Skin of body (tissue), 2 donors: ENCODE results near the gene ACBD6. TPM values are rescaled to one million over a fixed set of nuclear protein-coding genes. Genes with fewer than 3 reads are reported as not detected.

Source experiments
- DNase-seq: peaks from one replicate; lab custom pipeline; 2025; lab: John Stamatoyannopoulos, UW
- total RNA-seq: library from RNA; depleted of rRNA; stranded (reverse); fragments of >200 nt; gene quantifications from one replicate; pipeline ENCODE4 v1.2.3, GENCODE V29; 2014

The ACBD6 gene
- total RNA-seq, 1 donor from 2014 or later, result 32.6 TPM

DNA sequence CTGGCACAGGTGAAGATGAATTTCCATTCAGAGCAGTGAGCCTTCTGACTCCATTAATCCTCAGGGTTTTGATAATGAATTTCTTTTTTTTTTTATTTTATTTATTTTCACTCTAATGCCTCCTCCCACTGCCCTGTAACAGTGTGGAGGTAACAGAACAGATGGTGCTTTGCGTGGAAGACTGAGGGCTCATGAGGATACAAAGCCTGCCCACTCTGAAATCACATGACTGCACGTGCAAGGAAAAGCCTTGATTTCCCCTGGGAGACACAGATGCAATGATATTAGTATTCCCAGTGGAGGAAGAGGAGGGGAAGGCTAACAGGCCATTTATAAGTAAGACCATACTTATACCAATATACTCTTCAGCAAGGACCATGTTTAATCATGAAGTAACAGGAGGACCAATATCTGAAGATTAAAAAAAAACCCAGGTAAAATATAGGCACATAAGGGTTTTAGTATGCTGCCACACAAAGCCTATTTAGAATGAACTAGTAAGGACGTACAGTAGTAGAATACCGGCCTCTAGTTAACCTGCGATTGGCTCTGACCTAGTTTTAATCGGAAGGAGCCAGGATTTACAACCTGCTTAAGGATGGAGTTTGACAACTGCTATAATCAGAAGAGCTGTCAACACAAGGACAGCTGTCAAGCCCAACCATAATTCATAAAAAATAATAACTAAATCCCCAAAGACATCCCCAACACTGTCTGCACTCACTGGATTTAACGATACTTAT is 202.7 kb downstream of the ACBD6 start:
- no peak for DNase-seq

DNA sequence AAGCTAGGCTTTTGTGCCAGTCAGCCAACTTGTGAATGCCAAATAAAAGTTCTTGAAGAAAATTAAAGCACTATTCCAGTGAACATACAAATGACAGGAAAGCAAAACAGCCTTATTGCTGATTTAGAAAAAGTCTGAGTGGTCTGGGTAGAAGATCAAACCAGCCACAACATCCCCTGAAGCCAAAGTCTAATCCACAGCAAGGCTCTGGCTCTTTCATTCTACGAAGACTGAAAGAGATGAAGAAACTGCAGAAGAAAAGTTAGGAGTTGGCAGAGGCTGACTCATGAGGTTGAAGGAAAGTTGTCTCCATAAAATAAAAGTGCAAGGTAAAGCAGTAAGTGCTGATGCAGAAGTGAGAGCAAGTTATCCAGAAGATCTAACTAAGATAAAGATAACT is 206.4 kb downstream of the ACBD6 start:
- no peak for DNase-seq

DNA sequence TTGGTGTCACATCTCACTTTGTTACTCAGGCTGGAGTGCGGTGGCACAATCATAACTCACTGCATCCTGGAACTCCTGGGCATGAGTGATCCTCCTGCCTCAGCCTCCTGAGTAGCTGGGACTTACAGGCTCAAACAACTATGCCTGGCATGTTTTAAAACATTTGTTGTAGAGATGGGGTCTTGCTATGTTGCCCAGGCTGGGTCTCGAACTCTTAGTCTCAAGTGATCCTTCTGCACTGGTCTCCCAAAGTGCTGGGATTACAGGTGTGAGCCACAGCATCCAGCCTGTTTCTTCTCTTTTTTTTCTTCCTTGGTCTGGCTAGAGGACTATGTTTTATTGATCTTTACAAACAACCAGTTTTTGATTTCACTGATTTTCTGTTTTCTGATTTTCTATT is 207.7 kb downstream of the ACBD6 start:
- no peak for DNase-seq

DNA sequence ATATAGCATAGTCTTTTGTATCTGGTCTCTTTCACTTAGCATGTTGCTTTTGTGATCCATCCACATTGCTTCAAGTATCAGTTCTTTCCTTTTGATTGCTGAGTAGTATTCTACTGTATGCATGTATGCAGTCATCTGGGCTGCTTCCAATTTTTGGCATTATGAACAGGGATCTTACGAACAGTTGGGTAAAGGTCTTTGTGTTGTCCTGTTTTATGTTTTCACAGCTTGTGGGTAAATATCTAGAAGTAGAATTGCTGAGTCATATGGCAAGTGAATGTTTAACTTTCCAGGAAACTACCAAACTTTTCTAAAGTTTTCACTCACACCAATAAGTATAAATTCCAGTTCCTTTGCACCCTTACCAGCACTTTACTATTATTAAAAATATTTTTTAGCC is 211.4 kb downstream of the ACBD6 start:
- no peak for DNase-seq

DNA sequence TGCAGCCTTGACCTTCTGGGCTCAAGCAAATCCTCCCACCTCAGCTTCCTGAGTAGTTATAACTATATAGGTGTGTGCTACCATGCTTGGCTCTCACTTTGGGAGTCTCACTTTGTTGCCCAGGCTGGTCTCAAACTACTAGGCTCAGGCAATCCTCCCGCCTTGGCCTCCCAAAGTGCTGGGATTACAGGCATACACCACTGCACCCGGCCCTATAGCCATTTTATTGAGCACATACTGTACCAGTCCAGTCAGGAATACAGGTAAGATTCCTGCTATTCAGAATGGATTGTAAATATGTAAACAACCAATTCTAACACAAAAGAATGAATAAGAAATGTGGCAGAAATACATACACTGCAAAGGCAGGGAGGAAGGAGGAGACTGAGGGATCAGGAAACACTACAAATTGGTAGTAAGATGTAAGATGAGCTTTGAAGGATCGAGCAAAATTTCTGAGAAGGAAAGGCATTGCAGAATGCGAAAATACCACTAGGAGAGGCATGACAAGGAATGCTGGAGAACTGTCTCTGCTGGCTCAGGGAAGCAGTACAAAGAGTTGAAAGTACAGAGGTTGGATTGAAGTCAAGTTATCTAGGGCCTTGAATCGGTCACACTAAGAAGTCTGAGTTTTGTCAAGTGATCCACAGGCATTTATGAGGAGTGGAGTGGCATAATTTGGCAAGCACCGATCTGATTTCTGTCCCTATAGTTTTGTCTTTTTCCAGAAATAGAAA is 211.9 kb downstream of the ACBD6 start:
- no peak for DNase-seq

DNA sequence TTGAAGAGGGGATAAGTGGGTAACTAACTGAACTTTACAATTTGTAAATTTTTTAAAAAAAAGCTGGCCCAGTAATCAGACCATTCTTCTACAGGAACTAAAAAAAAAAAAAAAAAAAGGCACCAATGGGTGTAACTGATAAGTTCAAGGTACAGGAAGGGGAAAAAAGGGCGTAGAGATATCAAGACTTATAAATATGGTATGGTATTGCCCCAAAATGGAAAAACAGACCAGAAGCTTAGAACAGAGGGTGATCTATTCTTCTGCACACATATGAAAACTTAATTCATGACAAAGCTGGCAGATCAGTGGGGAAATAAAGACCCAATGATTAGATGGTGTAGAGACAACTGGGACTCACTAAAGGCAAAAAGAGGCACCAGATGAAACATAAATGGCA is 213.4 kb downstream of the ACBD6 start:
- no peak for DNase-seq

DNA sequence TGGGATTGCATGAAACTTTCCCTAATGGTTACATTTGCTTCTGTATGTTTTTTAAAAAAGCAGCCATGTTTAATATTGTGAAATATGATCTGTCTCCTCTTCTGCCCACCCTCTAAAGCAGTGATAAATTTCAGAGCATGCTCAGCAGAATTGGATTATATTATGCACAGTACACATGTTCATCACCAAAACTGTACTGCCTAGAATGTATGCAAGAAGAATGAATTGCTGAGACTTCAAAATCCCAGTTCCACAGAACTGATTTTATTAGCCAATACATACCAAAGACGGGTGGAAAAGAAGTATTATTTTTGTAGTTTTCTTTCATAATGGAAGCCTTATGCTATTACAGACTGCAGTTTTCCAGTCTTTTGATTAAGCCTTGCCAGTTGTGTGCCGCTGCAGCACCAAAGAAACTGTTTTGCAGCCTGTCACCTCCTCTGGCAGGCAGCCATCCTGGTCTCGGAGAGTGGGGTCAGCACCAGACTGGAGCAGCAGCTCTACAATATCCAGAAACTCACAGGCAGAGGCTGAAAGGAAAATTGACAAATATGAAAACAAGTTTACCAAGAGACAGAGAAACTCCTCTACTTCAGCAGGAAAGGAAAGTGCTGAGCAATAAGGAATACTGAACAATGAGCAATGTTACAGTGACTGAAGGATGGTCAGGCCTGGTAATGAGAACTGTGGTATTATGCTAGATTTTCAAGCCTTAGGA is 214.2 kb downstream of the ACBD6 start:
- no peak for DNase-seq

DNA sequence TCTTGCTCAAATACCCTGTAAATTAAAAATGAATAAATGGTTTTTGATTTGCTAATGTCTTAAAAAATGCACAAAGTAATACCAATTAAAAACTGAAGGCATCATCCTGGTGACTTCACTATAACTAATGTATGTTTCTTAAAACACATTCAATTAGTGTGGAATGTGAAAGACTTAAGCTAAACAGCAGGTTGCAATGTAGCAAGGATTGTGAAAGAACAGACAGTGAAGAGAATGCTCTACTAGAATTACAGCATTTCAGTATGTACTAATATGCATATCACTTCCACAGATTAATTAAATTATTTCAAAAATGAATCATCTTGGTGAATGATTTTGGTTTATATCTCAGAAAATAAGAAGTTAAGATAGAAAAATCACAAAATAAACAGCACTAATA is 216.0 kb downstream of the ACBD6 start:
- no peak for DNase-seq

DNA sequence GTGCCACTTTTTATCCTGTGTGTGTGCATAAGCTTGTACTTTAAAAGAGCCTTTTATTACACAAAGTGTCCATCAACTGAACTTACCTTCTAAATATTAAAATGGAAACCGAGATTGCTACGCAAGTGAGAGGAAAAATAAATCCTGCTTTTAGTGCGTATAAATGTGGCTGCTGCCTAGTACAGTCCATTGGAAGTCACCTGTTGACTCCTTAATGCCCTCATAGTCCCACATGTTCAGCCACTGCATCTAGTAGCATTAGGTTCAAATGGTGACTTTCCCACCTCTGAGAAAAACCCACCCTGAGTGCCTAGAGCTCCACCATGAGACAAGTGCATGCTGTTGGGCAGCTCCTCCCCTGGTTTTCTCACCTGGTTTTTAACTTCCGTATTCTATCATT is 219.3 kb downstream of the ACBD6 start:
- no peak for DNase-seq

DNA sequence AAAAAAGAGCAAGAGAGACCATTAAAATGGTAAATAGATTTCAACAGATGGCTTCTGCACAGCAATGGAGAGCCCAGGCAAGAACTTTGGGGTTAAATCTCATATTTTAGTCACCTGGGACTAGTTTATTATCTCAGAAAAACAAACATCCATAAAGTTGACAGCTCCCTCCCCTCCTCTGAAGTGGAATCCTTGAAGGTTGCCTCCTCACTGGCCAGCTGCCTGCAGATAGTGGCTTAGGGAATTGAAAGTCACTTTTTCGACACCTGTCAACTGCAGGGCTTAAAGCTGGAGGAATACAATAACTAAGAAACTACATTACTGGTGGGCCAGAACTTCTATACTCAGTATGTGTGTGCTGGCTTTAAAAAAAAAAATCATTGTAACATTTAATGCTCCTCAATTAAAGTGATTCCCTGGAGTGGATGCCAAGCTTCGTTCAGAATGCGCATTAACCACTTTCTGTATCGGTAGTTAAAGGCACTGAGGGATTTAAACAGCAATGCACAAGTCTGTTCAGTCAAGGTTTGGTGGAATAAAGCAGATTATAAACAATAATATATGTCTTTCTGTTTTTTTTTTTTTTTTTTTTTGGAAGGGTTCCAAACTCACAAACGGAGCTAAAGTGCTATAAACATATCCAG is 219.9 kb downstream of the ACBD6 start:
- DNase-seq, result no peak

DNA sequence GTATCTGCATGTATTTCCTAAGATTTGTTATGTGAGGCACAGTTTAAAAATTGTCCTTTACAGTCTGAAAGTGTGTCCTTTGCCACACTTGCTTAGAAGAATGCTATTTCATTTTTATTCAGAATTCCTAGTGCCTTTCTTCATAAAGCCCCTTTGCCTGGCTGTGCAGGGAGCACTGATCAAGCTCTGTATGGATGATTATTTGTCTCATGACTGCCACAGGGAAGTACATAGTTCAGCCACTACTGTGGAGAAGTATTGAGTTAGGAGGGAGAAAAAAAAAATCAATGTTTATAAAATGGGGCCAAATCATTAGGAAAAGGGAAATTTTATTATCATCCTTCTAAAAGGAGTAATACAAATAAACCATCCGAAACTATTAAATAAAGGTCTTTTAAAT is 220.9 kb downstream of the ACBD6 start:
- DNase-seq, result no peak

DNA sequence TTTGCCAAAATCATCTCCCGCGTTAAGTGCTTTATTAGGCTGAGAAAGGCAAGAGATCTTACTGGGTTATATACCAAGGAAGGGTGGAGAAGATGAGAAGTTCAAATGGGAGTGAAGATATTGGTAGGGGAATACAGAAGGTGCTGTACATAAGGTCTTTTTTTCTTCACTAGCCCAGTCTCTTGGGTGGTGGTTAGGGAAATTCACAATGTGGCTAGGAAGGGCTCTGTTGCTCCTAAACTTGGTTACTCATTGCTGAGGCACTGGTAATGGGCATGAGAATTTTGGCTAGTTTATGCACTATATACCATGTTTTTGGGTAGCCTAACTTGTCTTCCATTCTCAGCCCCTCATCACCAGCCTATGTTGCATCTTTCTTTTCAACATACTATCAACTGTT is 221.8 kb downstream of the ACBD6 start:
- no peak for DNase-seq

DNA sequence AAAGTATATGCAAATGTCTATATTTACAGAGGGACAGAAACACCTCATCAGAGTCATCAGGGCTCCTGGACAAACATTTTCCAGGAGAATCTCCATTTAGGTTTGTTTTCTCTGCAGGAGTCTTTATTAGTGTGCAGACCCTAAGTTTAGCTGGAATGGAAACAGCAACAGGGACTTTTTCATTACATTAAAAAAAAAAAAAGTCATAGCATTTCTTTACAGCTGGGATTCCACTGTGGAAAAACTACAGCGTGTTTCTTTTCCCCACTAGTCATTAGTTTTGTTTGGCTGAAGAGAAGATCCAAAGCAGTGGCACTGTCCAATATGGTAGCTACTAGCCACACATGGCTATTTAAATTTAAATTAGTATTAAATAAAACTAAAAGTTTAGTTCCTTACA is 222.7 kb downstream of the ACBD6 start:
- no peak for DNase-seq

DNA sequence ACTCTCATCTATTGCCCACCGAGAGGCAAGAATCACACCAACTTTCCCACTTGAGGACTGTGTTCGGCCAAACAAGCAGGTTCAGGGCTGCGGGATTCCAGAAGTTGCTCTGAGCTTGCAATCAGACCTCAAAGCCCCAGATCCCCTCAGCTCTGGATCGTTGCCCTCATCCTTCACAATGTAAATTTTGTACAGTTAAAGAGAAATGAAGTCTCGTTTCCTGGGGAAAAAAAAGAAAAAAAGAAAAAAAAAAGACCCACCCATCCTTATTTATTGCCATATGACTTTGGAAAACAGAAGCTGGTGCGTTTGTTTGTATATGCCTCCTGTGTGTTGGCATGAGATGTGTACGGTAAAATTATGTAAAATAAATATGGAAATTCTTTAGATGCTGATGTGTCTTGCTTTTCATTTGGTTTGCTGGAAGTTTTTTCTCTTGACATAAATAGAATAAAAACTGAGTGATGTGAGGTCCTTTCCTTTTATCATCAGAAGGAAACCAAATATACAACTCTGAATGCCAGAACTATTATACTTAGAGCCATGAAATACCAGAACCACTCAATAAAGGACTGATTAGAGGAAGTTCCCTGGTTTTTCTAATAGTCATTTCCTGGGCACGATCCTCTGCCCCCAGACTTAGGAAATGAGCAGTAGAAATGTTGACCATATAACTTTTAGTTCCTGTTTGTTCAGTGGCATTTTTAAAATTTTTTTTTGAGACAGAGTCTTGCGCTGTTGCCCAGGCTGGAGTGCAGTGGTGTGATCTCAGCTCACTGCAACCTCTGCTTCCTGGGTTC is 223.6 kb downstream of the ACBD6 start:
- DNase-seq, result no peak

DNA sequence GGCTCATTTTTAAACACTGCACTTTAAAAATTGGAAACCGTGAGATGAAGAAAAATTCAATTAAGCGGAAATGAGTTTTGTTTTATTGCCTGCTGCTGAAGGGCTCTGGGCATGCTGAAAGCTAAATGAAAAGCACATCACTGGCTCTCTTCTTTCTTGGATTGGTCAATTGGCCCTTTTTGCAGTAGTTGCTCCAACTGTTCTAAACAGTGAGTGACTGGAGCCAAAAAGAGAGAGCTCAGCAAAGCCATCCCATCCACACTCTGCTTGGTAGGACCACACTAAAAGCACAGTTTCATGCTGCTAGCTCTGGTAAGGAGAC is 224.2 kb downstream of the ACBD6 start:
- DNase-seq, result no peak

DNA sequence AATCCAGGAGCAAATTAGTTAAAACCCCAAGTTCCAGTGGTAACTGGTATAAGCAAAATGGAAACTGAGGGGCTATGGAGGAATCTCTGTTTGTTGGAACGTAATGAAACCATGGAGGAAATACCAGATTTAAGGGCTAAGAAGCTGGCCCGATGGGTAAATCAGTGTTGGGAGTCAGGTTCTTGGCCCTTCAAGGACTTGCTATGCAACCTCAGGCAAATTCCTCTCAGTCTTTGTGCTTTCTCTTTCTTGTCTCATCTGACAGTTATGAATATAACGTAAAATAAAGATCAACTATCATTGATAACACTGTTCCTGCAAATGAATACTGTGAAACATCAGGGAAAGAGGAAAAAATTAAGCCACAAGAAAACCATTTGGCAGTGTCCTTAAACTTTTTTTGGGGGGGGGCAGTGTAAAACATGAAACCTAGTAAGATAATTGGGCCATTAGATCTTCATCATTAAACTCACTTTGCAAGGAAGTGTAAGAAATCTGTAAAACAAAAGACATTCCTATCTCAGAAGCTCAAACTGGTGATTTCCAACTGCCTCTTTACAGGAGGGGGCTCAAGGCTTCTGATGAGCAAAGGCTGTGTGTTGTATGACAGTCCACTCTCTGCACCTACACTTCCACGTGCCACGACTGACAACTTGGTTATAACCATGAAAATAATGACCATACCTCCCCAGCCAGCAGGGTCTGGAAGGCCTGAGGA is 224.7 kb downstream of the ACBD6 start:
- DNase-seq, result no peak

DNA sequence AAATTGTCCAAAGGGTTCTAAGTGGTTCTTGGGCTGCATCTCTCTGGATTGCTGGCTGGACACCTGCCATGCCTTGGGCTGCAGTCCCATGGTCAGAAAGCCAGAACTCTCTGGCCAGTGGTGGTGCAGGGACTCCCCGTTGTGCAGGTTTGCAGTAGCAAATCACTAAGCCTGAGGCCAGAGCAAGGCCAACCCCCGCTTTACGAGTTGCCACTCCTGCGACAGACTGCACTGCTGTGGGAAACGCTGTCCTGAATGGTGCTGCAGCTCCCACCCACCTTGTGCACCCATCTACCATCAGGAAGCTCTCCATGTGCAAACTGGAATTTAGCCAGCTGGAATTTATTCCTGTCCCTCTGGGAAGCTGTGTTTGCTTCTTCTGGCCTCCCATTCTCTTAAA is 226.7 kb downstream of the ACBD6 start:
- DNase-seq, result no peak

DNA sequence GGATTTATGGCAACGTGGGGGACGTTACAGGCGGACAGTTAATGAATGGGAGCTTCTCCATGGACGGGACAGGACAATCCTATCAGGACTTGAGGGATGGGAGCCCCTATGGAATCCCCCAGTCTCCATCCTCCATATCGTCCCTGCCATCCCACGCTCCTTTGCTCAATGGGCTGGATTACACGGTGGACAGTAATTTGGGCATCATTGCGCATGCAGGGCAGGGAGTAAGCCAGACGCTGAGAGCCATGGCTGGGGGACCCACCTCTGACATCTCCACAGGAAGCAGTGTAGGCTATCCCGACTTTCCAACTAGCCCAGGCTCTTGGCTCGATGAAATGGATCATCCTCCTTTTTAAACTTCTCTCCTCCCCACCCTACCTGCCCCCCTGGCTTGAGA is 228.2 kb downstream of the ACBD6 start:
- DNase-seq, result no peak

DNA sequence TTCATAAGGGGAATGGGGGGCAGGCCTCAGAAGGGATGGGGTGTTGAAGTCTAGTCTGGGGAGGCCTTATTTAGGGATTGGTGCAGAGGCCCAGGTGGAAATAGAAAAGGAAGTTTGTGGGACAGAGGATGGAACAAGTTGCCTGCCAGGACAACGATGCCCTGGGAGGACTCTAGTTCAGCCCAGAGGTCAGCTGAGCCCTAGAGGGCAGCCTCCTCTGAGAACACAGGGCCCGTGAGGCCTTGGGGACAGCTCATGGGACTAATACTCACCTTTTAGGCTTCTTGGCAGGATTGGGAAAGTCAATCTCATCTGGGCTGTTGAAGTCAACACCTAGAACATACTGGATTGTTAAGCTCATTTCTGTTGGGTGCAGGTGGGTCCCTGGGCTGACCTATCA is 229.3 kb downstream of the ACBD6 start:
- no peak for DNase-seq

DNA sequence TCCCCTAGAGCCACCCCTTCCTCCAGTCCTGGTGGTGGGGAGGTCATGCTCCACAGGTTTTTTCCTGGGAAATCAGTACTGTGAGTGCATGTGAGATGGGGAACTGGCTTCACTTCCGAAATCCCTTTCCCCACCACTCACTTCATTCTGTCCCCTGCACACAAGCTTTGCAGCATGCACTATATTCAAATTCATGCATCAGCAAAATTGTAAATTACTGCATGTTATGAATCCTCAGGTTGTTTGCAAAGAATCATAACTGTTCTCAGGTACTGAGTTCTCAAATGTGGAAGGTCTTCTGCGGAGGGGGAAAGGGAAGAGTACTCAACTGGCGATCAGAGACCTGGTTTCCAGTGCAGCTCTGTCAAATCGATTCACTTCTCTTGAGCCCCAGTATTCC is 230.0 kb downstream of the ACBD6 start:
- DNase-seq, result no peak
